Measurements from ENCODE around the gene PAPSS2.

PAPSS2 gene

DNA sequence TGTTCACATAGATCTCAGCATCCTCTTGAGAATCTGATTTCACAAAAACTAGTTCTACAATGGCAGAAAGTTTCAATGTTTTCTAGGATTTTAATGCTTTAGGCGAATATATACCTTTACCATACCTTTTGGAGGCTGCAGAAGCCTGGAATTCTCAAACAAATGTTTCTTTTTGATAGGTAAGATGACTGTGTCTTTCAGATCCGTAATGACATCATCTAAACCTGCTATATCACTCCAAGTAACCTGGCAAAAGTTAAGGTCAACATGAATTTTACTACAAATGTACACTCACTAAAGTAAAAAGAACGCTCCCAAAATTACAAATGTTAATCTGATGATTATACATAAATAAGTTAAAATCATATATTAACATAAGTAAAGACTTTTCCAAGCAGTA, 130.5 kb downstream of the PAPSS2 start:
- DNase-seq (ENCODE audit: low read depth in 3 of 3): no peak

DNA sequence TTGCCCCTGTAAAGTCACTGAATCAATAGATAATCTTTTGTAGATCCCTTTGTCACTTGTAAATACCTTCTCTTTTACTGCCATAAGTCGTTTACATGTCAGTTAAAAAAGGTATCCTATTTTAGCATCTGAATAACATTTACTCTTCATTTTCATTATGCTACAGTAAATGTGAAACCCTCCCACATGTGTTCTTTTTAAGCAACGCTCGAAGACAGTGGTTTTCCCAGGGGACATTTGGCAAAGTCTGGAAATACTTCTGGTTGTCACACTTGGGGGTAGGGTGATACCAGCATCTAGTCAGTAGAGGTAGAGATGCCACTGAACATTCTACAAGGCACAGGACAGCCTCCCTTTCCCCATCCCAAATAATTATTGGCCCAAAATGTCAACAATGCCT, 134.6 kb downstream of the PAPSS2 start:
- no peak for DNase-seq (ENCODE audit: low read depth in 3 of 3)

All from stimulated activated CD4-positive, alpha-beta T cell treated with anti-CD3 and anti-CD28 coated beads, TNF-alpha, amount 100 ng/mL, for 4 hours (primary cell).